Right atrium auricular region (tissue), 2 donors: ENCODE measurements around the gene LRRC32. TPM values are rescaled to one million over a fixed set of nuclear protein-coding genes. Genes with fewer than 3 reads are reported as not detected.

Source experiments
- DNase-seq: peaks from one replicate; pipeline ENCODE4 v3.0.0-alpha.2; 2019; ENCODE audit warnings: low spot score
- H3K27ac ChIP-seq, 2 donors: fragments of 200-600 bp; sonication (generic); 1 replicate in 1 of 2; 2 replicates in 1 of 2; pipeline ENCODE4 v1.5.1; 2016 to 2019
- H3K27me3 ChIP-seq, 2 donors: fragments of 200-600 bp; sonication (generic); one replicate each; pipeline versions ENCODE4 v1.5.1 to v1.6.0; 2017 to 2019
- H3K36me3 ChIP-seq: fragments of 200-600 bp; sonication (generic); one replicate; pipeline ENCODE4 v1.5.1; 2016
- H3K4me1 ChIP-seq, 2 donors: fragments of 200-600 bp; sonication (generic); one replicate each; pipeline versions ENCODE4 v1.5.1 to v1.6.0; 2017 to 2019
- H3K4me3 ChIP-seq, 2 donors: fragments of 200-600 bp; sonication (generic); 1 replicate in 1 of 2; 2 replicates in 1 of 2; pipeline ENCODE4 v1.5.1; 2017 to 2019; ENCODE audit warnings: mild to moderate bottlenecking in 1 of 2, moderate library complexity in 1 of 2
- H3K9me3 ChIP-seq, 2 donors: fragments of 200-600 bp; sonication (generic); one replicate each; pipeline ENCODE4 v1.5.1; 2019
- total RNA-seq, 2 donors: library from RNA; depleted of rRNA; stranded (reverse); fragments of >200 nt; gene quantifications; one replicate each; pipeline ENCODE4 v1.1.0, GENCODE V29; 2016
- TF ChIP-seq, protein P1 (sequence below), 2 donors: fragments of 200-600 bp; sonication (generic); IDR thresholded peaks; one replicate each; pipeline ENCODE4 v1.5.1; 2019; ENCODE audit warnings: antibody characterized with exemption in 2 of 2

LRRC32 gene
- total RNA-seq, 2 donors from 2014 or later = 37.9 to 56.0 TPM

GRCh38 chr11:76616676-76617552 is 53.6 kb downstream of the LRRC32 start:
- TF ChIP-seq, protein P1, sequence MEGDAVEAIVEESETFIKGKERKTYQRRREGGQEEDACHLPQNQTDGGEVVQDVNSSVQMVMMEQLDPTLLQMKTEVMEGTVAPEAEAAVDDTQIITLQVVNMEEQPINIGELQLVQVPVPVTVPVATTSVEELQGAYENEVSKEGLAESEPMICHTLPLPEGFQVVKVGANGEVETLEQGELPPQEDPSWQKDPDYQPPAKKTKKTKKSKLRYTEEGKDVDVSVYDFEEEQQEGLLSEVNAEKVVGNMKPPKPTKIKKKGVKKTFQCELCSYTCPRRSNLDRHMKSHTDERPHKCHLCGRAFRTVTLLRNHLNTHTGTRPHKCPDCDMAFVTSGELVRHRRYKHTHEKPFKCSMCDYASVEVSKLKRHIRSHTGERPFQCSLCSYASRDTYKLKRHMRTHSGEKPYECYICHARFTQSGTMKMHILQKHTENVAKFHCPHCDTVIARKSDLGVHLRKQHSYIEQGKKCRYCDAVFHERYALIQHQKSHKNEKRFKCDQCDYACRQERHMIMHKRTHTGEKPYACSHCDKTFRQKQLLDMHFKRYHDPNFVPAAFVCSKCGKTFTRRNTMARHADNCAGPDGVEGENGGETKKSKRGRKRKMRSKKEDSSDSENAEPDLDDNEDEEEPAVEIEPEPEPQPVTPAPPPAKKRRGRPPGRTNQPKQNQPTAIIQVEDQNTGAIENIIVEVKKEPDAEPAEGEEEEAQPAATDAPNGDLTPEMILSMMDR (IDR thresholded peaks at IDR 0.05) = no peak
- Histone ChIP-seq H3K27ac (peak overlapping the region; percentile 26 to 70), H3K4me3 (no peak overlapping the region), H3K9me3 (no peaks in the 10 kb centered on the region), H3K36me3 (no peaks in the 10 kb centered on the region), H3K4me1 (peaks cover 0 to 41% of the 10 kb centered on the region in 2 donors), H3K27me3 (no peaks in the 10 kb centered on the region)
- no peak for DNase-seq

GRCh38 chr11:76615950-76616349 is 54.6 kb downstream of the LRRC32 start:
- no peaks in the 10 kb centered on the region for H3K9me3 ChIP-seq
- H3K27me3 ChIP-seq = no peaks in the 10 kb centered on the region
- peak; percentile 89 for DNase-seq
- peak overlapping the region; percentile 70 to 77 for H3K27ac ChIP-seq
- no peaks in the 10 kb centered on the region for H3K36me3 ChIP-seq
- TF ChIP-seq, protein P1 (IDR thresholded peaks at IDR 0.05) = no peak
- no peak overlapping the region for H3K4me3 ChIP-seq
- peaks cover 0 to 47% of the 10 kb centered on the region in 2 donors for H3K4me1 ChIP-seq

- H3K36me3 ChIP-seq = no peaks in the 10 kb centered on the region
- no peaks in the 10 kb centered on the region for H3K27me3 ChIP-seq
- H3K4me1 ChIP-seq = peaks cover 0 to 58% of the 10 kb centered on the region in 2 donors
- TF ChIP-seq, protein P1 (IDR thresholded peaks at IDR 0.05) = no peak
- peak; percentile 88 for DNase-seq
- no peaks in the 10 kb centered on the region for H3K9me3 ChIP-seq
- peak overlapping the region; percentile 70 to 77 for H3K27ac ChIP-seq
- H3K4me3 ChIP-seq = no peak overlapping the region
Observed at GRCh38 chr11:76614471-76615179, 55.9 kb downstream of the LRRC32 start.

DNA sequence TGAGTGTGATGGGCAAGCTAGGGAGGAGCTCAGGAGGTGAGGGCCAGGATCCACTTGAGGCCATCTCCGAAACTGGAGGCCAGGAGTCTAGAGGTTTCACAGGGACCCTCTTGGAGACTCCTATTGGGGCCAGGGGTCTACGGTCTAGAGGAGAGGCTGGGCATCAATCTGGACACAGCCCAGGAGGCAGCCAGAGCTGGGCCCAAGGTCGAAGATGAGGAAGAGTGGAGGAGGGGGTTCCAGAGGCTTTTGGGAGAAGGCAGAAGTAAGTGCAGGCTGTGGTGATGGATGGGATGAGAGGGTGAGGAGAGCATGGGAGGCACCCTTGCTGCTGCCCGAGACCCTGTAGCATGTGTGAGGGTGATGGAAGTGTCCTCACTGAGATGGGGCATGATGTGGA is 56.6 kb downstream of the LRRC32 start:
- Histone ChIP-seq H3K4me1 (peaks cover 0 to 58% of the 10 kb centered on the region in 2 donors), H3K36me3 (no peaks in the 10 kb centered on the region), H3K4me3 (no peak overlapping the region), H3K27me3 (no peaks in the 10 kb centered on the region), H3K27ac (peak overlapping the region; percentile 70 to 77), H3K9me3 (no peaks in the 10 kb centered on the region)
- DNase-seq = no peak
- TF ChIP-seq, protein P1 (IDR thresholded peaks at IDR 0.05) = no peak

GRCh38 chr11:76612226-76612625 is 58.3 kb downstream of the LRRC32 start:
- TF ChIP-seq, protein P1 (IDR thresholded peaks at IDR 0.05) = no peak
- no peak for DNase-seq
- no peak overlapping the region for H3K27ac ChIP-seq
- no peak overlapping the region for H3K4me3 ChIP-seq
- H3K36me3 ChIP-seq = no peaks in the 10 kb centered on the region
- no peaks in the 10 kb centered on the region for H3K27me3 ChIP-seq
- no peaks in the 10 kb centered on the region for H3K9me3 ChIP-seq
- peaks cover 0 to 53% of the 10 kb centered on the region in 2 donors for H3K4me1 ChIP-seq
